Activated B cell treated with CpG ODN at 0.5 μM for 24 hours (primary cell): ENCODE results near the gene QRICH1. TPM values are rescaled to one million over a fixed set of nuclear protein-coding genes. Genes with fewer than 3 reads are reported as not detected.
A peak's percentile ranks its signal among the peaks of the same experiment; 100 is the strongest.

Source experiments
- ATAC-seq: fragments of 200-7000 bp; cut with Tn5 transposase; one replicate; pipeline ENCODE4 v1.10.0; 2021; ENCODE audit warnings: low read depth, mild to moderate bottlenecking, moderate library complexity
- CTCF ChIA-PET: fragments of 350-600 bp; sonication (Branson Sonifier 250); formaldehyde crosslinking; loops from one replicate; lab custom pipeline; 2021; ENCODE audit warnings: antibody characterized with exemption; lab: Charles Lee
- POLR2A ChIA-PET: fragments of 350-600 bp; sonication (Branson Sonifier 250); formaldehyde crosslinking; loops from one replicate; lab custom pipeline; 2021; ENCODE audit warnings: antibody characterized with exemption; lab: Charles Lee
- DNase-seq: peaks from one replicate; pipeline ENCODE4 v3.0.0; 2022
- H3K27ac Mint-ChIP-seq: one replicate; pipeline ENCODE4 v1.8.0; 2020; ENCODE audit warnings: mixed read lengths
- H3K27me3 Mint-ChIP-seq: one replicate; pipeline ENCODE4 v1.8.0; 2021; ENCODE audit warnings: mixed read lengths
- H3K36me3 Mint-ChIP-seq: one replicate; pipeline ENCODE4 v1.8.0; 2021; ENCODE audit warnings: low read depth, mixed read lengths
- H3K4me1 Mint-ChIP-seq: one replicate; pipeline ENCODE4 v1.8.0; 2021; ENCODE audit warnings: mixed read lengths
- H3K4me3 Mint-ChIP-seq: one replicate; pipeline ENCODE4 v1.8.0; 2020; ENCODE audit warnings: mild to moderate bottlenecking, mixed read lengths
- H3K9me3 Mint-ChIP-seq: one replicate; pipeline ENCODE4 v1.8.0; 2020; ENCODE audit warnings: mixed read lengths
- intact Hi-C: fragments of 100-400 bp; cut with micrococcal nuclease; formaldehyde crosslinking; loops from one replicate; pipeline ENCODE4 v1.15.1; 2024
- total RNA-seq: library from RNA; stranded (reverse); gene quantifications from 2 replicates; pipeline ENCODE4 v1.2.3, GENCODE V29; 2022
- TF ChIP-seq, protein P1 (sequence below): fragments of 200-600 bp; IDR thresholded peaks from one replicate; pipeline ENCODE4 v1.8.0; 2022; ENCODE audit warnings: antibody characterized with exemption, mild to moderate bottlenecking

QRICH1 gene
- total RNA-seq, 1 donor from 2014 or later = 155 TPM

DNA sequence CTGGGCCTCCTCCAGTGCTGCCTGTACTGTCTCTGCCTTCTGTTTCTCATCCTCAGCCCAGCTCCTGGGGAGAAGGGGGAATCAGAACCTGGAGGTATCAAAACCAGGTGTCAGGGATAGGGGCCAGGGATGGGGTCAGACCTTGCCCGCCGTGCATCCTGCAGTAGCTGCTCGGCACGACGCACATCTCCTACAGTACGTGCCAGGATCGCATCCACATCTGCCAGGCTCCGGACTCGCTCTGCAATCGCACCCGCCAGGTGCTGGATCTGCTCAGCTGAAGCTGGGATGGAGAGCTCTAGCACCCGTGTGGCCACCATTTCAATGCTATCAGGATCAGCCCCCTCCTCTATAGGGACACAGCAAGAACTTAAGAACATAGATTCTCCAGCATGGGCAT is 28.2 kb upstream of the QRICH1 start:
- intact Hi-C loops = no loop called here
- POLR2A ChIA-PET = interaction anchor here (1.4 to 3.3 kb wide), 3 partner anchors 29 to 115 kb away, joined by 3 to 76 read pairs (median 10); partner anchors contain the start of genes QRICH1 and WDR6
- no peak for ATAC-seq

DNA sequence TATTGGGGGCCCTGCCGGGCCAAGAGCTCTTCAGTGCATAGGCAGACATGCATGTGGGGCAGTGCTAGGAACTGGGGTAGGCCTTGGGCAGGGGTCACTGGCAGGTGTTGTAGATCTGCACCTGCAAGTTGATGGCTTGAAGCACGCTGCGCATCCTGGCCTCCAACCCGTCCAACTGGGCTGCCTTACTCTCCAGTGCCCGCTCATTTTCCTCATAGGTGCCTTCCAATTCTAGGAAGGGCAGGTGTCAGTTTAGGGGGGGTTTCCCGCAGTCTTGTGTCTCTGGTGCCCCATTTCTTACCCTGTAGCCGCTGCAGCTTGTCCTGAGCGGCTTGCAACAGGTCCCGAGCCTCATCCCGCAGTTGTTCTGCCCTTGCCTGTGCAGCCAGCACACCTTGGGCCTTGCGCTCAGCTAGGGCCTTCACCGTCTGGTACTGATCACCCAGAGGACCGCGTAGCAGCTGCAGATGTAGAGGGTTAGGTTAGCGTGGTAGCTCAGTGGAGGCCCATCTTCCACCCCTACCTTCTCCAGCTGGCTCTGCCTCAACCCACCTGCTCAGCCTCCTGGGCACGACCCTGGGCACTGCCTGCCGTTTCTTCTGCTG is 27.4 kb upstream of the QRICH1 start:
- Mint-ChIP-seq H3K27ac (peak overlapping the region; percentile 79), H3K4me1 (peaks cover 17% of the 10 kb centered on the region), H3K36me3 (peaks cover 23% of the 10 kb centered on the region), H3K9me3 (no peaks in the 10 kb centered on the region), H3K4me3 (peak overlapping the region; percentile 84), H3K27me3 (no peaks in the 10 kb centered on the region)
- DNase-seq (no peak), ATAC-seq (no peak)
- intact Hi-C loops = loop anchor here (1.0 kb wide), 1 partner anchor 45 kb away; the partner anchor contains the start of gene CCDC71
- ChIA-PET CTCF (interaction anchor here (0.7 to 1.2 kb wide), 3 partner anchors 27 to 133 kb away, joined by 3 to 4 read pairs (median 3); no protein-coding TSS in a partner anchor), POLR2A (interaction anchor here (0.6 to 3.3 kb wide), 19 partner anchors 12 to 819 kb away, joined by 3 to 76 read pairs (median 6); partner anchors contain the start of genes ARIH2, DAG1, IMPDH2 and KLHDC8B)
- TF ChIP-seq, protein P1, sequence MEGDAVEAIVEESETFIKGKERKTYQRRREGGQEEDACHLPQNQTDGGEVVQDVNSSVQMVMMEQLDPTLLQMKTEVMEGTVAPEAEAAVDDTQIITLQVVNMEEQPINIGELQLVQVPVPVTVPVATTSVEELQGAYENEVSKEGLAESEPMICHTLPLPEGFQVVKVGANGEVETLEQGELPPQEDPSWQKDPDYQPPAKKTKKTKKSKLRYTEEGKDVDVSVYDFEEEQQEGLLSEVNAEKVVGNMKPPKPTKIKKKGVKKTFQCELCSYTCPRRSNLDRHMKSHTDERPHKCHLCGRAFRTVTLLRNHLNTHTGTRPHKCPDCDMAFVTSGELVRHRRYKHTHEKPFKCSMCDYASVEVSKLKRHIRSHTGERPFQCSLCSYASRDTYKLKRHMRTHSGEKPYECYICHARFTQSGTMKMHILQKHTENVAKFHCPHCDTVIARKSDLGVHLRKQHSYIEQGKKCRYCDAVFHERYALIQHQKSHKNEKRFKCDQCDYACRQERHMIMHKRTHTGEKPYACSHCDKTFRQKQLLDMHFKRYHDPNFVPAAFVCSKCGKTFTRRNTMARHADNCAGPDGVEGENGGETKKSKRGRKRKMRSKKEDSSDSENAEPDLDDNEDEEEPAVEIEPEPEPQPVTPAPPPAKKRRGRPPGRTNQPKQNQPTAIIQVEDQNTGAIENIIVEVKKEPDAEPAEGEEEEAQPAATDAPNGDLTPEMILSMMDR = no peak

More for the DNA sequence above, 28.2 kb upstream of the QRICH1 start:
- Mint-ChIP-seq H3K4me1 (peaks cover 17% of the 10 kb centered on the region), H3K36me3 (peaks cover 18% of the 10 kb centered on the region), H3K27ac (peak overlapping the region; percentile 41), H3K27me3 (no peaks in the 10 kb centered on the region), H3K4me3 (peak overlapping the region; percentile 84), H3K9me3 (no peaks in the 10 kb centered on the region)
- CTCF ChIA-PET = no interaction called here
- TF ChIP-seq, protein P1 = no peak
- DNase-seq = no peak

DNA sequence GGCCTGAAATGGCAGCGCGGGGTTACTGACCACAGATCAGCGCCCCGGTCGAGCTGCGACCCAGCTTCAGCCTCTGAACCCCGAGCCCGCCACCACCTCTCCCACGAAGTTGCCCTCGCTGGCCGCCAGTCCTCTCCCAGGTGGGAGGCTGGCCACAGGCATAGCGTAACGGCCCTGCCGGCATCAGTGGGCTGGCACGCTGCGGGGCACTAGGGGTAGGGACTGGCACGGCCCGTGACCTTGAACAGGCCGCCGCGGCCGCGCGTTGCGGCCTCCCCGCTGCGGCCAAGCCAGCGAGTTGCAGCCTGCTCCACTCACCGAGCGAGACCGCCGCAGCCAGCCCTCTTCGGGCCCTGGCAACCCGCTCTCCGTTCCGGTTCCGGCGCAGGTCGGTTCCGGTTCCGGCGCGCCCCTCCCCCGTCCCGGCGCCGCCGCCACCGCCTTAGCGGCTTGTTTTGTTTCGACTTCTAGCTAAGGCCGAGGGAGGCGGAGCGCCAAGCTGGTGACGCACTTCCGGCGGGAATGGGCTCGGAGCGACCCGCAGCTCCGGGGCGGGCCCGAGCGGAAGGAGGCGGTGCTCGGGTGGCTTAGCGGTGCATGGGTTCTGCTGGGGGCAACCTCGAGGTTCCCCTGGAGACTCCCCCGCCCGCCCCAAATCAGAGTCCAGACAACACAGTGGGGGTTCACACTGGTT is 26.7 kb upstream of the QRICH1 start, which contains the start of gene USP19:
Gene USP19 (minus strand): TSS at position 386 of the 694 bp plus-strand sequence. CDS start 1,678 bp downstream, outside the sequence.
- DNase-seq = peak; percentile 95
- Mint-ChIP-seq H3K9me3 (no peaks in the 10 kb centered on the region), H3K4me1 (peaks cover 17% of the 10 kb centered on the region), H3K4me3 (peak within 1 kb of the TSS; percentile 84), H3K36me3 (peaks cover 30% of the 10 kb centered on the region), H3K27ac (peak within 1 kb of the TSS; percentile 79), H3K27me3 (no peaks in the 10 kb centered on the region)
- intact Hi-C loops = loop anchor here (1.0 kb wide), 7 partner anchors 16 to 350 kb away; partner anchors contain the start of genes ARIH2, CCDC71, DAG1 and NDUFAF3
- POLR2A ChIA-PET = interaction anchor here (0.5 to 3.3 kb wide), 21 partner anchors 11 to 820 kb away, joined by 3 to 76 read pairs (median 5); partner anchors contain the start of genes ARIH2, DAG1, IMPDH2 and KLHDC8B
- peak; percentile 93 for ATAC-seq
- TF ChIP-seq, protein P1 = no peak
- CTCF ChIA-PET = interaction anchor here (0.7 to 1.2 kb wide), 3 partner anchors 26 to 133 kb away, joined by 3 to 4 read pairs (median 3); no protein-coding TSS in a partner anchor

DNA sequence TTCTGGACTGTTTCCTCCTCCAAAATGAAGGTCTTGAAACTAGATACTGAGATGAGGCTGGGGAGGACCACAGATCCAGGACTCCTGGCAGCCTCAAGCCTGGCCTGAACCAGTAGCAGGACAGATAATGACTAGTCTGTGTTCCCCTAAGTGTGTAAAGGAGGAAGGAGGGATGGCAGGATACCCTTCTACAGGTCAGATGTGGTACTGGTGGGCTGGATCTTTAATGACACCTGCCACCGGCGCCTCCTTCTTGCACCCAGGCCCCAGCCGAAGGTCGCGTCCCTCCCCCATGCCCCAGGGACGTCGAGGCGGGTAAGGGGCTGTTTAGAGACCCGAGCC is 26.2 kb upstream of the QRICH1 start:
- Mint-ChIP-seq H3K9me3 (no peaks in the 10 kb centered on the region), H3K27me3 (no peaks in the 10 kb centered on the region), H3K4me1 (peaks cover 17% of the 10 kb centered on the region), H3K4me3 (peak overlapping the region; percentile 84), H3K27ac (peak overlapping the region; percentile 79), H3K36me3 (peaks cover 35% of the 10 kb centered on the region)
- ATAC-seq (no peak), DNase-seq (no peak)
- POLR2A ChIA-PET = interaction anchor here (0.6 to 3.3 kb wide), 10 partner anchors 11 to 350 kb away, joined by 4 to 76 read pairs (median 8); partner anchors contain the start of genes DAG1, KLHDC8B, NDUFAF3 and QARS1
- TF ChIP-seq, protein P1 = no peak
- intact Hi-C loops = loop anchor here (1.0 kb wide), 6 partner anchors 16 to 350 kb away; partner anchors contain the start of genes ARIH2, DAG1, NDUFAF3 and QARS1
- CTCF ChIA-PET = interaction anchor here (1.2 kb wide), 1 partner anchor 26 kb away, joined by 3 read pairs; no protein-coding TSS in a partner anchor
